HG02885 (cell line): Measurements from ENCODE around the gene SDK1.

Experiments used
- ATAC-seq: cut with Tn5 transposase; IDR thresholded peaks from one replicate; pipeline ENCODE4 v1.9.1; 2021; ENCODE audit warnings: mild to moderate bottlenecking; ENCODE audit not compliant: unreplicated experiment, poor library complexity

SDK1 gene

GRCh38 chr7:3989723-3990122 lies 688.7 kb downstream of the SDK1 start:
- no peak for ATAC-seq

DNA sequence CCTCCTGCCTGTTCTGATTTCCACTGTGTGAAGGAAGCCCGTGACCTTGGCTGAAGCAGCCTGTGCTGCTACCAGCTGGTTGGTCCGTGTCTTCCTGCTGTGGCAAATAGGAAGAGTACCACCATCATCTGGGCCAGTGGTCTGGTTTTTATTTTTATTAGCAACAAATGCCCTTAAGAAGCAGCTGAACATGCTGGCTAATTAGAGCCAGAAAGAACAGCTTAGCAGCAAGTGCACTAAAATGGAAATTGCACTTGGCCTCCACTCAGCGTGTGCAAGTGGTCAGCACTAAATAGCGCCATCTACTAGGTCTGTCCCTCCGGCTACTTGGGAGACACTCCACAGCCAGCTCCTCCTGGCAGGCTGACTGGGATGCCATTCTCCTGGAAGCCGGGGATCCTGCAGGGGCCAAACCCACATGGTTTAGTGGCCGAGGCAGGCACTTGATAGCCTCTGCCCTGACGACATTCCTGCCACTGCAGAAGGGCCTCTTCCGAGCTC lies 690.7 kb downstream of the SDK1 start:
- ATAC-seq, result no peak

DNA sequence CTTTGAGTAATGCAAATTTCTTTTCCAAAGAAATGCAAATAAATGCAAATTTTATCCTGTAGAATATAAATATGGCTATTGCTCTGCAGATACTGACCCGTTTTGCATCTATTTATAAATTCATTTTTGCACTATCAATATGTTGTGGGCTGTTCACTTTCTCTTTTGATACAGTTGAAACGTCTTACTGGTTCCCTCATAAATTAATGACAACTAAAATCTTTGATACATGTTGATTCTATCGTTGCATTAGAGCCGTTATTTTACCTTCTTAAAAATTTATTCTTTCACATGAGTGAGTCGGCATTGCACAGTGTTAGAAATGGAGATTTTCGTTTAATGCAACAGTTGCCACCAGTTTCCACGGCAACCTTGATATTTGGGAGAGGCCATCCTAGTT lies 691.8 kb downstream of the SDK1 start:
- no peak for ATAC-seq

- ATAC-seq, result no peak
Measured at GRCh38 chr7:3994764-3995163, 693.7 kb downstream of the SDK1 start.

GRCh38 chr7:3995187-3995586 lies 694.1 kb downstream of the SDK1 start:
- no peak for ATAC-seq

GRCh38 chr7:3998060-3998459 lies 697.0 kb downstream of the SDK1 start:
- ATAC-seq, result no peak

- ATAC-seq, result no peak
Measured at GRCh38 chr7:4000139-4000538, 699.1 kb downstream of the SDK1 start.

DNA sequence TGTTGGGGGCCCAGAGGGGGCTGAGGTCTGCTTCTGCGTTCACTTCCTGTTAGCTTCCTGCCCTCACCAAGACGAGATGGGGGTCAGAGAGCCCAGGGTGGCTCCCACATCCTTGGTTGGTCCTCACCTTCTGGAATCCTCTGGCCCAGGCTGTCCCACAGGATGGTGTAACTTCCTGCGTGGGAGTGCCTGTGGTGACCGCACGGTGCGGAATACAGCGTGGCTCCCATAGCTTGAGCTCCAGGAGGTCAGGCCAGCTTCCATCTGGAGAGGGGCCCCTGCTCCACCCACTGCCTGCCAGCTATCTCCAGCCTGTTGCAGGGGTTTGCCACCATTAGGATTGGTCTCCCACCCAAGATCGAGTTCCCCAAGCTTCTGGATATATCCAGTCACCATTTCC lies 699.9 kb downstream of the SDK1 start:
- no peak for ATAC-seq

DNA sequence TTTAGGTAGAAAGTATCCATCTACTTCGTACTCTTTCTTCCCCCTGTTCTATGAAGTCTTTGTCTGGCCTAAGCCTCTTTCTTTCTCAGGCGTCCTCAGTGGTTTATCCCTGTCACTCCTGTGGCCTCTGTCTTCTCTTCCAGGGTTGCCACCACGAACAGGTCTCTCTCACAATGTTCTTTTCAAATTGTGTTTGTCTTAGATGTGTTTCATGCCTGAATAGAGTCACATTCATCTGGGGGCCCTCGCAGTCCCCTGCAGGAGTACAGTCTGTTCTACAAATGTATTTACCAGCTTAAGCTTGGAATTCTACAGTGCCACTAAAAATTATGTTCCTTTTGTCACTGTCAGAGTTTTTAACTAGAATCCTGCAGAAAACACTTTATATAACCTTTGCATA lies 700.7 kb downstream of the SDK1 start:
- no peak for ATAC-seq

GRCh38 chr7:4003503-4003902 lies 702.5 kb downstream of the SDK1 start:
- ATAC-seq, result no peak

DNA sequence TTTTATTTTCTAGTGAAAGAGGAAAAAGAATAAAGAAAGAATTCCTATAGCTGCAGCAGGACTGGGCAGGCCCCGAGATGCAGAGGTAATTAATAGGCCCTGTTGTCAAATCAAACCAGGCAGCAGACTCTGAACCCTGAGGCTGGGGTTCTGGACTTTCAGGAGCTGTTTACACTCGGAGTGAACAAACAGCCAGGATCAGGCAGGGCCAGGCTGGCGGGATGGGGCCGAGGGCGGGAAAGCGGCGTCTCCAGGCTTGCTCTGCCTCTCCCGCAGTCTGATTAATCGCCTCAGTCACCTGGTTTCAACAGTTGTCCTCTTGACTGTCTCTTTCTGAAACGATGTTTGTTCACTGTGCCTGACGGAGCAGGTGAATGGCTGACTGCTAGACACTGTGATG lies 705.6 kb downstream of the SDK1 start:
- ATAC-seq, result no peak

DNA sequence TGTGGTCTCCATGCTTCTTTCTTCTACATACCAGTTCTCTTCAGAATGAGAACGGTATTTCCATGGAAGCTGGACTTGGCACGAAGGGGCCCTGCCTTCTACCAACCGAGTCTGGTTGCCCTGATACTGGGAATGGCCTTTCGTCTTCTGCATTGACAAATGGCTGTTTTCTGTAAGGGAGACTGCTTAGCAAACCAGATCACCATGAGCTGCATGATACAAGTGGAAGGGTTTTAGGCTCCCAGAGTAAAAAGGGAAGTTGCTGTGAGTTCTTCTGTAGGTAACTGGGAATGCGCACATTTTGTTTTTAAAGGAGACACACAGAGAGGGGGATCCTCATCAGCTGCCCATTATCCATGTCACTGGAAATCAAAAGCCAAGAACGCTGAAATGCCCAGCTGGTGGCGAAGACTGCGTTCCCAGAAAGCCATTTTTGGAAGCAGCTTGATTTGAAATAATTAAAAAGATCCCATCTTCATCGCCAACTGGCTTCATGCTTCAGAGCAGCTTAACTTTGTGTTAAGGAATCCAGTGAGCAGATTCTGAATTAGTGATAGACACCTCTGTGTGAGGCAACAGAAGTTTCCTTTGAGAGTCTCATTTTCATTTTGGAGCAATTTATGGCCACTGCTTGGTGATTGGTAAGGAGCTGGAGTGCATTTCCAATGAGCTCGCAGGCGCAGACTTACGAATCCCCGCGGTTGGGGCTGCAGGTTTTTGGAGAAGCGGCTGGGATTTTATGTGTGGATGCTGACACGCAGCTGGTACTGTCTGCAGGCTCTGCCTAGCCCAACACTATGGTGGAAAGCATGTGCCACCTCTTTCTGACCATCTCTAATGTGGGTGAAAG lies 708.4 kb downstream of the SDK1 start:
- ATAC-seq, result no peak

- ATAC-seq, result no peak
Measured at GRCh38 chr7:4010061-4010605, 709.1 kb downstream of the SDK1 start.

- no peak for ATAC-seq
Measured at GRCh38 chr7:4010923-4011656, 710.0 kb downstream of the SDK1 start.

- ATAC-seq, result no peak
Measured at GRCh38 chr7:4013793-4014192, 712.7 kb downstream of the SDK1 start.

- no peak for ATAC-seq
Measured at GRCh38 chr7:4014346-4015050, 713.4 kb downstream of the SDK1 start.

DNA sequence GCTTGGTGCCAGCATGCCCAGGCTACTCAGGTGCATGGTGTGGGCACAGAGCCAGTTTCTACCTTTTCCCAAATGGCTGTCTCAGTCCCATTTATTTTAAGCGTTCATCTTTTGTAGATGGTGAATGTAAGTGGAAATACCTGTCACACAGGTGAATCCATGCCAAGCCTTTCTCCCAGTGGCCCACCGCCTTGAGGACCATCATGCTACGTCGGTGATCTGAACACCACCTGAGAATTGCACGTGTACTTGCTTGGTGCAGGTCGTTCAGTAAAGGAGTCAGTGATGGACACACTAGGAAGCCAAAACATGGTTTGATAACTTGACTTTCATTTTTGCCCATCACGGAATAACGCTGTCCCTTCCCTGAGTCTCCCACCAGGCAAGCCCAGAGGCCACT lies 714.3 kb downstream of the SDK1 start:
- ATAC-seq, result no peak

DNA sequence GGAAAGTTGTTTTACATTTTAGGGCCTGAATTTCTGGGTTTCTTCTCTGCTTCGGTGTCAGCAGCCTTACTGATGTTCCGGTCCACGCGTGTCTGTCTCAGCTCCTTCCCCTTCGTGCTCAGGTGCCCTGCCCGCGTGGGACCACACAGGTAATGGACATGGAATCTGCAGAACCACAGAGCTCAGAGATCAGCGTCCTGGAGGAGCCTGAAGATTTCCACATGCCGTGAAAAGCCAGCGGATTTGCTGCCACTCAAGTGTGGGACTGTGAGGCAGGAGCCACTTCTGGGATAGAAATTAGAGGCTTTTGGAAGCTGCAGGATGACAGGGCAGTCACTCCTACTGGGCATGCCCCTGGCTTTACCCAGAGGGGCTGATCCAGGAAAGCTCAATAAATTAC lies 714.9 kb downstream of the SDK1 start:
- no peak for ATAC-seq

DNA sequence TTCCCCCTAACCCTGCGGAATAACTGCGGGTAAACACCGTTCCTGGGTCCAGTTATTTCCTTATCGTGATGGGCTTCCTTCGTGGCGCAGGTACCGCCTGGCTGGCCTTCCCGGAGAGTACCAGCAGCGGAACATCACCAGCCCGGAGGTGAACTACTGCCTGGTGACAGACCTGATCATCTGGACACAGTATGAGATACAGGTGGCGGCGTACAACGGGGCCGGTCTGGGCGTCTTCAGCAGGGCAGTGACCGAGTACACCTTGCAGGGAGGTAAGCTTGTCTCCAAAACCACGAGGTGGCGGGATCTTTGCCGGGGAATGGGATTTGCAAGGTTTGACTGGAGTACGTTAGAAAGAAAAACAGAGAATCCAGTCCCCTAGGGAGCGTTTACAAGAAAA lies 716.0 kb downstream of the SDK1 start:
- ATAC-seq, result no peak

DNA sequence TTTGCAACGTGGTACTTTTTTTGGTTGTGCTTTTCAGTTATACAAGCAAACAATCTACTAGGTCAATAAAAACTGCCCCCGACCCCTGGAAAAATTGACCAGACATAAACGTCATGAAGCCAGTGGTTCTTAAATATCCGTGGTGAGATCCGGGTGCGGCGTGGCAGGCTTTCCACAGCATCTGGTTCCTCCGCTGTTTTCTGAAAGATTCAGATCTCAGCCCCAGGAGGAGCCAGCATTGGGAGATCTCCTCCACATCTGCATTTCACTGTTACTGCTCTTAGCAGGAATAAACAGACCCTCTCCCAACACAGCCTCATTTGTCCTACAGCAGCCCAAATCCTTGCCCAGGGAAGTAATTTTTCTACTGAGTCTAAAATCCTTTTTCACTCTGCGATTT lies 716.7 kb downstream of the SDK1 start:
- ATAC-seq, result no peak
